Placental epithelial cell (primary cell): ENCODE results near the gene HEBP2. TPM values are rescaled to one million over a fixed set of nuclear protein-coding genes. Genes with fewer than 3 reads are reported as not detected.

Experiments used
- small RNA-seq: library from RNA; depleted of rRNA; stranded (forward); fragments of <200 nt; gene quantifications from one replicate; pipeline ENCODE3, GENCODE V24; 2012
- total RNA-seq: library from RNA; depleted of rRNA; stranded (reverse); fragments of >200 nt; gene quantifications from 2 replicates; pipeline ENCODE4 v1.2.3, GENCODE V29; 2012

HEBP2 gene
- total RNA-seq: 18.1 and 51.6 TPM in 2 replicates

GRCh38 chr6:138403801-138404665 is at the start of gene HEBP2:
Gene HEBP2 (plus strand): TSS chr6:138404223. CDS start chr6:138404496, 273 bp downstream.

GRCh38 chr6:138377844-138378243 is 26.2 kb upstream of the HEBP2 start, which contains the start of gene SMIM28:
Gene SMIM28 (plus strand): TSS chr6:138377905. CDS start chr6:138378073, 168 bp downstream.

Small RNAs within 50 kb of the gene (small RNA-seq; reads per million reads assigned to genes)
- gene AL031003.1 (not detected), gene AL391669.1 (not detected), gene MIR3145 (0.14 reads per million)

Other genes with a start within 250 kb of the HEBP2 start
- gene ARFGEF3, start 242.3 kb upstream of the HEBP2 start, total RNA-seq: under 0.01 TPM in 1 of 2 replicates, not detected in the other
- gene PBOV1, start 185.7 kb upstream of the HEBP2 start, total RNA-seq: not detected in 2 replicates
- gene SMIM28, start 26.3 kb upstream of the HEBP2 start, total RNA-seq: not detected in 2 replicates
- gene NHSL1, start 95.3 kb downstream of the HEBP2 start, total RNA-seq: 0.79 and 3.0 TPM in 2 replicates